RWPE1 (cell line): ENCODE data around the gene SPATS2.
"Not testable (repeated sequence)": the region's sequence is repeated elsewhere in the genome, so short reads cannot be mapped to it uniquely, and the experiment has no call there.

Experiments used
- CTCF ChIA-PET: fragments of 350-600 bp; sonication (Branson Sonifier 250); formaldehyde crosslinking; extraction: SDS; loops from one replicate; lab custom pipeline; 2021; lab: Yijun Ruan, JAX
- POLR2A ChIA-PET: fragments of 400-600 bp; formaldehyde crosslinking; extraction: SDS; loops from one replicate; lab custom pipeline; 2020; ENCODE audit warnings: antibody characterized with exemption; ENCODE audit not compliant: low non-redundant PET; lab: Yijun Ruan, JAX
- DNase-seq: peaks from one replicate; pipeline ENCODE4 v3.0.0; 2012; ENCODE audit warnings: low spot score
- H3K27ac ChIP-seq: fragments of 450-650 bp; 2 replicates; pipeline ENCODE4 v1.5.1; 2017
- CTCF ChIP-seq: fragments of 450-650 bp; conservative IDR thresholded peaks from 2 replicates; pipeline ENCODE4 v1.5.1; 2017; ENCODE audit warnings: low read depth, mild to moderate bottlenecking

SPATS2 gene

GRCh38 chr12:49420556-49420955, 53.3 kb downstream of the SPATS2 start:
- CTCF ChIA-PET: no interaction called here
- no peak overlapping the region for H3K27ac ChIP-seq
- POLR2A ChIA-PET: no interaction called here
- no peak for TF ChIP-seq CTCF
- DNase-seq: no peak

GRCh38 chr12:49422114-49422513, 54.9 kb downstream of the SPATS2 start:
- ChIA-PET CTCF (interaction anchor here (0.7 kb wide), 1 partner anchor 16 kb away, joined by 8 read pairs; no protein-coding TSS in a partner anchor), POLR2A (no interaction called here)
- no peak overlapping the region for H3K27ac ChIP-seq
- DNase-seq: no peak
- no peak for TF ChIP-seq CTCF

- no peak overlapping the region for H3K27ac ChIP-seq
- CTCF ChIA-PET: no interaction called here
- no peak for TF ChIP-seq CTCF
- peak; percentile 42 for DNase-seq
- POLR2A ChIA-PET: no interaction called here
Observed at GRCh38 chr12:49428793-49429192, 61.5 kb downstream of the SPATS2 start.

- no peak overlapping the region for H3K27ac ChIP-seq
- no peak for DNase-seq
- CTCF ChIA-PET: interaction anchor here (0.9 kb wide), 1 partner anchor 14 kb away, joined by 3 read pairs; no protein-coding TSS in a partner anchor
- no peak for TF ChIP-seq CTCF
- POLR2A ChIA-PET: no interaction called here
Observed at GRCh38 chr12:49432616-49433015, 65.4 kb downstream of the SPATS2 start.

- POLR2A ChIA-PET, CTCF ChIA-PET, H3K27ac ChIP-seq, DNase-seq: not testable (repeated sequence)
Observed at GRCh38 chr12:49436799-49437198, 69.5 kb downstream of the SPATS2 start.

GRCh38 chr12:49439042-49439441, 71.8 kb downstream of the SPATS2 start:
- ChIA-PET POLR2A (no interaction called here), CTCF (no interaction called here)
- H3K27ac ChIP-seq: no peak overlapping the region
- DNase-seq: no peak
- TF ChIP-seq CTCF: no peak

GRCh38 chr12:49440035-49440434, 72.8 kb downstream of the SPATS2 start:
- POLR2A ChIA-PET: interaction anchor here (0.7 kb wide), 1 partner anchor 73 kb away, joined by 8 read pairs; no protein-coding TSS in a partner anchor
- DNase-seq: no peak
- TF ChIP-seq CTCF: no peak
- no peak overlapping the region for H3K27ac ChIP-seq
- CTCF ChIA-PET: interaction anchor here (0.6 kb wide), 1 partner anchor 163 kb away, joined by 4 read pairs; no protein-coding TSS in a partner anchor
